ENCODE results near the gene NLRP5.

DNA sequence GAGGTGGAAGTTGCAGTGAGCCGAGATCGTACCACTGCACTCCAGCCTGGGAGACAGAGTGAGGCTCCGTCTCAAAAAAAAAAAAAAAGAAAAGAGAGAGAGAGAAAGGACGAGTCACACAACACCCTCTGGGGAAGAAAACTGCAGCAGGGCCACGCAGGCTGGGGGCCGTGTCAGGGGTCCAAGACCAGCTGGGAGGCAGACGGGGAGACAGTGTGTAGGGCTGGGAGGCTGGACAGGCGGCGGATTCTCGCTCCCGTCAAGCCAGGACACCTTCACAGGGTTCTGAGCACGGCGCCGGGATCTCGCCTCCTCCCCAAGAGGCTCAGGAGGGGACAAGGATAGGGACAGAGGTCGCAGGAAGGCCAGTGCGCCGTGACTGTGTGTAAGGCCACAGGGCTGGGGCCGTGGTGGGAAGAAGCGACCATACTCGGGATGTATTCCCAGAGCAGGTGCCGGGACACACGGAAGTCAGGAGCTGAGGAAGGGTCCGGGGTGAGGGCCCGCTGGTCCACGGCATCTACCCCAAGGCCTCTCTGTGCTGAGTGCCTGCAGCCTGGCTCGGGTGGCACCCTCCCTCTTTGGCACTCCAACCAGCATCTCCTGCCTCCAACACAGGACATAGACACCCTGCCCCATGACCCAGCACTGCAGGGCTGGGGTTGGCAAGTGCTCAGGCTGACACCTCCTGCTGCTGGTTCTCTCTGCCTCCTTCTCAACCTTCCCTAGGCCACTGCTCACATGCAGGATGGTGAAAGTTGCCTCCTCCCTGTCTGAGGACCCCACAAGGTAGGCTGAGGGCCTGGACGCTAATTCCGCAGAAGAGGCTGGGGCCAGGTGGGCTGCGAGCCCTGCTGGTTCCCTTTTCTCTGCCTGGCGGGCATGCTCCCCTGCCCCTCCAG is 113.3 kb downstream of the NLRP5 start:
- TF ChIP-seq, protein P1, sequence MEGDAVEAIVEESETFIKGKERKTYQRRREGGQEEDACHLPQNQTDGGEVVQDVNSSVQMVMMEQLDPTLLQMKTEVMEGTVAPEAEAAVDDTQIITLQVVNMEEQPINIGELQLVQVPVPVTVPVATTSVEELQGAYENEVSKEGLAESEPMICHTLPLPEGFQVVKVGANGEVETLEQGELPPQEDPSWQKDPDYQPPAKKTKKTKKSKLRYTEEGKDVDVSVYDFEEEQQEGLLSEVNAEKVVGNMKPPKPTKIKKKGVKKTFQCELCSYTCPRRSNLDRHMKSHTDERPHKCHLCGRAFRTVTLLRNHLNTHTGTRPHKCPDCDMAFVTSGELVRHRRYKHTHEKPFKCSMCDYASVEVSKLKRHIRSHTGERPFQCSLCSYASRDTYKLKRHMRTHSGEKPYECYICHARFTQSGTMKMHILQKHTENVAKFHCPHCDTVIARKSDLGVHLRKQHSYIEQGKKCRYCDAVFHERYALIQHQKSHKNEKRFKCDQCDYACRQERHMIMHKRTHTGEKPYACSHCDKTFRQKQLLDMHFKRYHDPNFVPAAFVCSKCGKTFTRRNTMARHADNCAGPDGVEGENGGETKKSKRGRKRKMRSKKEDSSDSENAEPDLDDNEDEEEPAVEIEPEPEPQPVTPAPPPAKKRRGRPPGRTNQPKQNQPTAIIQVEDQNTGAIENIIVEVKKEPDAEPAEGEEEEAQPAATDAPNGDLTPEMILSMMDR (conservative IDR thresholded peaks at IDR 0.05; ENCODE audit: low read length): no peak
- TF ChIP-seq EZH2phosphoT487 (IDR thresholded peaks at IDR 0.05; ENCODE audit: borderline replicate concordance): no peak

All from Loucy (cell line).